ENCODE results near the gene TPD52L2.
"Not testable (repeated sequence)": the region's sequence is repeated elsewhere in the genome, so short reads cannot be mapped to it uniquely, and the experiment has no call there.

- TF ChIP-seq CTCF, POLR2A (IDR thresholded peaks at IDR 0.05): not testable (repeated sequence)
Measured at GRCh38 chr20:63851548-63851943, 13.5 kb upstream of the TPD52L2 start.
